Measurements from ENCODE around the gene FGGY. TPM values are rescaled to one million over a fixed set of nuclear protein-coding genes. Genes with fewer than 3 reads are reported as not detected.

FGGY gene
- total and polyA plus RNA-seq, 11 donors = 7.2 to 42.9 (median 32.0) TPM

DNA sequence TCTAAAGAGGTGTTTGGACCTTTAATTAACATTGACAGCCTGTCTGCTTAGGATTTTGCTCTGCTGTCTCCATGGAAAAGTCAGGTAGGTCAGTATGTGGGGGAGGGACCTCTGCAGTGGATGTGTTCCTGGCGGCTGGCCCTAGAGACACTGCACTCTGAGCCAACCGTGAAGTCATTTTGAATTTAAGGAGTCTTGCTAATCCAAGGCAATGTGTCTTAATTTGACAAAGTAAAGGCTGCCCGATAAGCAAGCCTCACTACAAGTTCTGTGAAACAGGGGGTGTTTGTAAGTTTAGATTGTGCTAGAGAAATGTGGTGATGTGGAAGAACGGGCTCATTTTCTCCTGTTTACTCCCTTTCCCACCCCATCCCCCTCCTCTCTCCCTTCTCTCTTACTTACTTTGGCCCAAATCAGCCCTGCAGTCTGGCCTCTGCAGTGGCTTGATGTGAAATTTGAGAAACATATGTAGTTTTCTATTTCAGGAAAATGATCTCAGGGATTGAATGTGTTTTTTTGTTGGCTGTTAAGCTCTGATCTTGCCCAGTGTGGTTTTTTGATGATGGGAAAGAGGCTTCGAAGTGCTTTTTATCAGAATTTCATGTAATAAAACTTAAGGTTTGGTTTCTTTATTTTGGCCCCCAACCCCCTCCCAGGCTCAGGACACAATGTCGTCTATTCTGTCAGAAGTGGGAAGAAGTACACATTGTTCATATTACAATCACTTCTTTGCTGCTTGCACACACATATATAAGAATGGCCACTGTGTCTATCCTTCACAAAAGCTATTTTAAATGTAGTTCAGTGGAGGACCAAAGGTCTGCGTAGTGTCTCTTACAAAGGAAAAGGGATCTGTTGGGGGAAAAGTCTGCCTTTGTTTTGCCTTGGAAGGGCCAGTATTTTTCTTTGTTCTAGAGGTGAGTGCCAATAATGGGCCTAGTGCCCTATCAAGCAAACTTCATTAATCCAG is 96.6 kb downstream of the FGGY start:
- Histone ChIP-seq H3K4me1 (peaks cover 0 to 39% (median 24%) of the 10 kb centered on the region in 12 donors), H3K36me3 (no peaks in the 10 kb centered on the region), H3K27me3 (no peaks in the 10 kb centered on the region), H3K4me3 (peak overlapping the region in 3 of 12 donors; percentile 4 to 10 (median 5)), H3K9me3 (no peaks in the 10 kb centered on the region), H3K27ac (peak overlapping the region; percentile 67 to 95 (median 88))
- TF ChIP-seq, protein P1, sequence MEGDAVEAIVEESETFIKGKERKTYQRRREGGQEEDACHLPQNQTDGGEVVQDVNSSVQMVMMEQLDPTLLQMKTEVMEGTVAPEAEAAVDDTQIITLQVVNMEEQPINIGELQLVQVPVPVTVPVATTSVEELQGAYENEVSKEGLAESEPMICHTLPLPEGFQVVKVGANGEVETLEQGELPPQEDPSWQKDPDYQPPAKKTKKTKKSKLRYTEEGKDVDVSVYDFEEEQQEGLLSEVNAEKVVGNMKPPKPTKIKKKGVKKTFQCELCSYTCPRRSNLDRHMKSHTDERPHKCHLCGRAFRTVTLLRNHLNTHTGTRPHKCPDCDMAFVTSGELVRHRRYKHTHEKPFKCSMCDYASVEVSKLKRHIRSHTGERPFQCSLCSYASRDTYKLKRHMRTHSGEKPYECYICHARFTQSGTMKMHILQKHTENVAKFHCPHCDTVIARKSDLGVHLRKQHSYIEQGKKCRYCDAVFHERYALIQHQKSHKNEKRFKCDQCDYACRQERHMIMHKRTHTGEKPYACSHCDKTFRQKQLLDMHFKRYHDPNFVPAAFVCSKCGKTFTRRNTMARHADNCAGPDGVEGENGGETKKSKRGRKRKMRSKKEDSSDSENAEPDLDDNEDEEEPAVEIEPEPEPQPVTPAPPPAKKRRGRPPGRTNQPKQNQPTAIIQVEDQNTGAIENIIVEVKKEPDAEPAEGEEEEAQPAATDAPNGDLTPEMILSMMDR (IDR thresholded peaks at IDR 0.05) = no peak
- no peak for TF ChIP-seq POLR2A (IDR thresholded peaks at IDR 0.05)
- ATAC-seq (peak; percentile 96 to 98 (median 98)), DNase-seq (peak; percentile 76 to 87 (median 85))
- WGBS, 4 donors = 10 to 20% (median 17%) methylated on average over 7 of the region's 7 CpGs
- intact Hi-C loops (cut with DNase I) = loop anchor here in 9 of 10 donors (1.0 to 10.0 kb wide), 12 partner anchors 51 to 611 kb away; partner anchors contain the start of genes FGGY (in 6 of the 9) and JUN (in 5 of the 9)

GRCh38 chr1:59394706-59395425 is 98.0 kb downstream of the FGGY start:
- intact Hi-C loops (cut with DNase I) = loop anchor here in 6 of 10 donors (2.0 to 10.0 kb wide), 9 partner anchors 50 to 613 kb away; partner anchors contain the start of genes JUN (in 5 of the 6) and FGGY (in 3 of the 6)
- no peak overlapping the region for H3K4me3 ChIP-seq
- no peak for DNase-seq
- H3K27ac ChIP-seq = peak overlapping the region in 11 of 12 donors; percentile 67 to 95 (median 87)
- no peaks in the 10 kb centered on the region for H3K27me3 ChIP-seq
- no peak for TF ChIP-seq POLR2A (IDR thresholded peaks at IDR 0.05)
- TF ChIP-seq, protein P1 (IDR thresholded peaks at IDR 0.05) = no peak
- WGBS, 4 donors = 88 to 92% (median 91%) methylated on average over 6 of the region's 6 CpGs
- no peaks in the 10 kb centered on the region for H3K9me3 ChIP-seq
- peaks cover 0 to 39% (median 24%) of the 10 kb centered on the region in 12 donors for H3K4me1 ChIP-seq
- H3K36me3 ChIP-seq = no peaks in the 10 kb centered on the region
- no peak for ATAC-seq

GRCh38 chr1:59396387-59396786 is 99.5 kb downstream of the FGGY start:
- peaks cover 0 to 38% (median 24%) of the 10 kb centered on the region in 12 donors for H3K4me1 ChIP-seq
- 95 to 98% (median 97%) methylated on average over 1 of the region's 1 CpG for WGBS, 4 donors
- DNase-seq = no peak
- intact Hi-C loops (cut with DNase I) = loop anchor here in 4 of 10 donors (10.0 kb wide), 5 partner anchors 48 to 612 kb away; partner anchors contain the start of genes JUN (in 3 of the 4) and FGGY (in 1 of the 4)
- no peak for ATAC-seq
- H3K9me3 ChIP-seq = no peaks in the 10 kb centered on the region
- H3K36me3 ChIP-seq = no peaks in the 10 kb centered on the region
- H3K27me3 ChIP-seq = no peaks in the 10 kb centered on the region
- no peak overlapping the region for H3K4me3 ChIP-seq
- H3K27ac ChIP-seq = no peak overlapping the region
- no peak for TF ChIP-seq POLR2A (IDR thresholded peaks at IDR 0.05)
- TF ChIP-seq, protein P1 (IDR thresholded peaks at IDR 0.05) = no peak
